ENCODE measurements around the gene FUCA1.

FUCA1 gene

DNA sequence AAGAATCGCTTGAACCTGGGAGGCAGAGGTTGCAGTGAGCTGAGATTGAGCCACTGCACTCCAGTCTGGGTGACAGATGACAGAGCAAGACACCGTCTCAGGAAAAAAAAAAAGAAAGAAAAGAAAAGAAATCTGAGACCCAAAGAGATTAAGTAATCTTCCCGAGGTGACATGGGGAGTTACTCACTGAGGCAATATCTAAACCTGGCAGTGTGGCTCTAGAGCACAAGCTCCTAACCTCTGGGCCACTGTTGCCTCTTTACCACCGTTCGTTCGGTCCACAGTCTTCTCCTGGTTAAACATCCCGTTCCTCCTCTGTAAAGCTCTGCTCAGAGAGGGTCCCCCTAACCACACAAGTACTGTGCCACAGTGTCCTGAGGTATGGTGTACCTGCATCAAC, 44.3 kb downstream of the FUCA1 start:
- no peak for DNase-seq (ENCODE audit: extremely low read depth, low read depth)
- TF ChIP-seq, protein P1, sequence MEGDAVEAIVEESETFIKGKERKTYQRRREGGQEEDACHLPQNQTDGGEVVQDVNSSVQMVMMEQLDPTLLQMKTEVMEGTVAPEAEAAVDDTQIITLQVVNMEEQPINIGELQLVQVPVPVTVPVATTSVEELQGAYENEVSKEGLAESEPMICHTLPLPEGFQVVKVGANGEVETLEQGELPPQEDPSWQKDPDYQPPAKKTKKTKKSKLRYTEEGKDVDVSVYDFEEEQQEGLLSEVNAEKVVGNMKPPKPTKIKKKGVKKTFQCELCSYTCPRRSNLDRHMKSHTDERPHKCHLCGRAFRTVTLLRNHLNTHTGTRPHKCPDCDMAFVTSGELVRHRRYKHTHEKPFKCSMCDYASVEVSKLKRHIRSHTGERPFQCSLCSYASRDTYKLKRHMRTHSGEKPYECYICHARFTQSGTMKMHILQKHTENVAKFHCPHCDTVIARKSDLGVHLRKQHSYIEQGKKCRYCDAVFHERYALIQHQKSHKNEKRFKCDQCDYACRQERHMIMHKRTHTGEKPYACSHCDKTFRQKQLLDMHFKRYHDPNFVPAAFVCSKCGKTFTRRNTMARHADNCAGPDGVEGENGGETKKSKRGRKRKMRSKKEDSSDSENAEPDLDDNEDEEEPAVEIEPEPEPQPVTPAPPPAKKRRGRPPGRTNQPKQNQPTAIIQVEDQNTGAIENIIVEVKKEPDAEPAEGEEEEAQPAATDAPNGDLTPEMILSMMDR (IDR thresholded peaks at IDR 0.05; ENCODE audit: low read depth, low read length), result no peak

DNA sequence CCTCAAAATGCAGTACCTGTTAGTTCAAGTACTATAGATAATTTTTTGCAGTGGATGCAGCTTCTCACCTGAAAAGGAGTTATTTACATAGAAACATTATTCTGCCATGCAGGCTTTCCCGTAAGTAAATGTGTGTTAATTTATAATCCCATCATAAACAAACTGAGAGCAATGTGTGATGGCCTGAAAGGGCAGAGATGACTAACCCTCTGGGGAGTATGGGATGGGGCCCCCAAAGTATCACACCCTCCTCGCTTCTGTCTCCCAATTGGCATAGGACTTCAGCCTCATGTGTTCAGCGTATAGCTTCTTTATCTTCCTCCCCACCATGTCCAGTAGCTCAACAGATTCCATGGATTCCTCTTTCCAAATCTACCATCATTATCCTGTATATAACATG, 50.5 kb downstream of the FUCA1 start:
- no peak for DNase-seq (ENCODE audit: extremely low read depth, low read depth)
- TF ChIP-seq, protein P1 (IDR thresholded peaks at IDR 0.05; ENCODE audit: low read depth, low read length), result no peak

DNA sequence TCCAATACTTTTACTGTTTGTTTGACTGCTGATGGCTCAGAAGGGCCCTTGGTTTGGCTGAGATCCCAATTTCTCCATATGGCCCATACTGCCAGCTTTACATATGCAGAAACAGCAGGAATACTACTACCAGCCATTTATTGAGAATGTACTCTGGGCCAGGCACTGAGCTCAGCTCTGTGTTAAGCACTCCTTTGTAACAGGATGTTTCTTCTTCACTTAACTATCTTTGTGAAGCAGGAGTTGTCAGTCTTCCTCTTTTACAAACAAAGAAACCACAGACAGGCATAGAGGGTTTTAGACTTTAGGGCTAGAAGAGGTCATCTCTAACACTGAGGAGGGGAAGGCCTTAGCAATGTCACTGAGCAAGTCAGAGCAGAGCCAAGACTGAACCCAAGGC, 51.2 kb downstream of the FUCA1 start:
- TF ChIP-seq, protein P1 (IDR thresholded peaks at IDR 0.05; ENCODE audit: low read depth, low read length), result no peak
- DNase-seq (ENCODE audit: extremely low read depth, low read depth), result no peak

DNA sequence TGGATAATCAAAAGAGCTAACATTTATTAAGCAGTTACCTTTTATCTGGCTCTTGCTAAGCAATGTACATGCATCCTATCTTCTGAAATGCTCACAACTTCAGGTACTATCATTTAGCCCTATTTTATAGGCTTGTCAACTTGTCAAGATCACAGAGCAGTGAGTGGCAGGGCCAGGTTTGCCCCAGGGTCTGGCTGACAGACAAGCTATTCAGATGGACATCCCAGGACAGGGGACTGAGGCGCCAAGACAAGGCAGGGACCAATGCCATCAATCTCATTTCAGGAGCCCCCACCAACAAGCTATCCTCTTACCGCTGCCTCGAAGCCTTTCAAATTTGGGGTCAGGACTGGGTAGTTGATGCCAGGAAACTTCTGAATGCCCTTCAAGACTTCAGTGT, 51.7 kb downstream of the FUCA1 start:
- TF ChIP-seq, protein P1 (IDR thresholded peaks at IDR 0.05; ENCODE audit: low read depth, low read length), result no peak
- DNase-seq (ENCODE audit: extremely low read depth, low read depth), result no peak

DNA sequence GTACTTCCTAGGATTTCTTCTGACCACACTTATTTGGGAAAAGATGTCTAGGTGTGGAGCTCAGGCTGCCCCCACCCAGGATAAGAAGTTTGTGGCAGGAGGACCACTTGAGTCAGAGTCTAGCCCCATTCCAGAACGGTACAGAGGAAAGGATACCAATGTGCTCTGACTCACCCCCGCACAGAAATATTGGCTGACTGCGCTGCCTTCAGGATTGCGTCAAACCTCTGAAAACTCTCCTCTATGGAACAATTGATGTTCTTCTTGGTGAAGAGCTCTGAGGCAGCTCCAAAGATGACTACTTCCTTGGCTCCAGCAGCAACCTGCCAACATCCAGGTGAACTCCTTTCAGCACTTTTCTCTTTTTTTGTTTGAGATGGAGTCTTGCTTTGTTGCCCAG, 54.1 kb downstream of the FUCA1 start:
- TF ChIP-seq, protein P1 (IDR thresholded peaks at IDR 0.05; ENCODE audit: low read depth, low read length), result no peak
- no peak for DNase-seq (ENCODE audit: extremely low read depth, low read depth)

DNA sequence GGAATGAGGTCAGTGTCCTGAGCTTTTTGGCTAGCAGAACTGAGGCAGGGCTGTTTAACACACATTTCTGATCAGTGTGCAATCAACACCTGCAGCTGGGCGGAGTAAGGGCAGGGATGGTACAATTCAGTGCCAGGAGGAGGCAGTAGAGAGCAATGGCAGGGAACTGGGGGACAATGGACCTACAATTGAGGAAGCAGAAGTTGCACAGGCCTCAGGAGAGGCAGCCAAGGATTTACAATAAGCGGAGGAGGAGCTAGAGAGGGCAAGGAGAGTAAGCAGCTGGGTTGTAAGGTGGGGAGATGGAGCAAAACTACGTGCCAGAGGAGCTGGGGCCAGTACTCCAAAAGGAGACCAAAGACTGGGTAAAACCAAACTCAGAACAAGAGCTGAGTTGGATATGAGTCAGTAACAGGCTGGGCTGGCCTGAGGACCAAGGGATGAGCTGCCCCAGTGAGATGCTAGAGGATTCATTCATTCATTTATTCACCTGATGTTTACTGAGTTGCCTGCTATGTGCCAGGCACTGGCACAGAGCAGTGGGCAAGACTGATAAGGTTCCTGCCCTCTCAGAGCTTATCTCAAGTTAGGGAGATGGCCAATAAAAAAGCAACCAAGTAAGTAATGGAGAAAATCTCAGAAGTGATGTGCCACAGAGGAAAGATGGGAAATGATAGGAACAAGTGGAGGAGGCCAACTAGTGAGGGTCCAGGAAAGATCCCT, 57.1 kb downstream of the FUCA1 start:
- no peak for DNase-seq (ENCODE audit: extremely low read depth, low read depth)
- TF ChIP-seq, protein P1 (IDR thresholded peaks at IDR 0.05; ENCODE audit: low read depth, low read length), result peak; percentile 57

DNA sequence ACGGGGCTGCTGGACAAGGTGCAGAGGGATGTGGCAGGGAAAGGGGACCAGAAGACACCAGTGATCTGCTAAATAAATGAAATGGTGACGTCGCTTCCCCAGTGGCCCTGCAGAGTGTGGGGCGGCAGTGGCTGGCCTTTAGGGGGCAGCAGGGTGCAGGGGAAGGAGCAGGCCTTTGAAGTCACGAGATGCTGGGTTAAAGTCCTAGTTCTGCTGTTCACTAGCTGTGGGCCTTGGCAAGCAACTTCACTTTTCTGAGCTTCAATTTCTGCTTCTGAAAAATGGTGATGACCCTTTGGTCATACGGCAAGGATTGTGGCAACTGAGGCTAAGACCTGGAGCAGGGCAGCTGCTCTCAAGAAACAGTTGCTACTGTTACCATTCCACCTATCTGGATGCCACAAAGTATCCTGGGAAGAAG, 58.3 kb downstream of the FUCA1 start:
- no peak for DNase-seq (ENCODE audit: extremely low read depth, low read depth)
- TF ChIP-seq, protein P1 (IDR thresholded peaks at IDR 0.05; ENCODE audit: low read depth, low read length), result peak; percentile 73

Data from AG09319 (cell line).